Ramos (cell line): ENCODE results near the gene AHNAK.
"Not testable (repeated sequence)": the region's sequence is repeated elsewhere in the genome, so short reads cannot be mapped to it uniquely, and the experiment has no call there.

Experiments
- in situ Hi-C: fragments of 300-500 bp; cut with MboI; formaldehyde crosslinking; loops from one replicate; pipeline ENCODE4 v1.14.3; 2022; ENCODE audit warnings: low sequenced_read_pairs; ENCODE audit not compliant: unreplicated experiment

The AHNAK gene

DNA sequence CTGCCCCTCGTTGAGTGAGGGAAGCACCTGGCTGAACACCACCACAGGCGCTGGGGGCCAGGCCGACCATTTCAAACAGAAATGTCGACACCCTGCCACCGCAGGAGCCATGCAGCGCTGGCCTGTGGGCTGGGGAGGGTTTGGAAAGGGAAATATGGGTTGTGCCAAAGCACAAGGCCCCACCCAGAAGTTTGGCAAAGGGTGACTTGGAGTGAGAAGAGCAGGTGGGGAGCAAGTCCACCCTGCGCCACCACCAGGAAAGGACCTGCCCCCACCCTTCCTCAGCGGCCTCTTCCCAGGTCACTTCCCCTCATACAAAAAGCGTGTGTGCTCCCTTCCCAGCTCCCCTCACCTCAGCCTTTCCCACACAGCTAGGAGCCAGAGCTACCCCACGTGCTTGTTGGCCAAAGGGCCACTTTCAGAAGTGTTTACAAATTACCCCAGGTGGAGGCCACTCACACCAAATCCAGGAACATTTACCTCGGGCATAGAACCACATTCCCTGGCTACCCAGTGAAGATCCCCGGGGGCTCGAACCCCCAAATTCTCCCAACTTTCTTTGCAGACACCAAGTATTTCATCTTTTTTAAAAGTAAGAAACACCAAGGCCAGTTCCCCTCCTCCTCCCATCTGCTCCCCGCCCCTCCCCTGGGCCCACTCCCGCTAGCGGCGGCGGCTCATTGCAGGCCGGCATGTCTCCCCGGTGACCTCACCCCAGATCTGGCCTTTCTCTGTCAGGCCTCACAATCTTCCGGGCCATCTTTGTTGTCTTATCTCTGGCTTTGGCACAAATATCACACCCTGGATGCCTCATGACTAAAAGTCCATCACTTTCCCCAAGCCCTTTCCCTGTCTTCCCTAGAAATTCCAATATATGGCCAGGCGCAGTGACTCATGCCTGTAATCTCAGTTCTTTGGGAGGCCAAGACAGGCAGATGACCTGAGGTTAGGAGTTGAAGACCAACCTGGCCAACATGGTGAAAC, 148.3 kb downstream of the AHNAK start:
- in situ Hi-C loops = loop anchor here (10.0 kb wide), 1 partner anchor 296 kb away; no protein-coding TSS in a partner anchor

DNA sequence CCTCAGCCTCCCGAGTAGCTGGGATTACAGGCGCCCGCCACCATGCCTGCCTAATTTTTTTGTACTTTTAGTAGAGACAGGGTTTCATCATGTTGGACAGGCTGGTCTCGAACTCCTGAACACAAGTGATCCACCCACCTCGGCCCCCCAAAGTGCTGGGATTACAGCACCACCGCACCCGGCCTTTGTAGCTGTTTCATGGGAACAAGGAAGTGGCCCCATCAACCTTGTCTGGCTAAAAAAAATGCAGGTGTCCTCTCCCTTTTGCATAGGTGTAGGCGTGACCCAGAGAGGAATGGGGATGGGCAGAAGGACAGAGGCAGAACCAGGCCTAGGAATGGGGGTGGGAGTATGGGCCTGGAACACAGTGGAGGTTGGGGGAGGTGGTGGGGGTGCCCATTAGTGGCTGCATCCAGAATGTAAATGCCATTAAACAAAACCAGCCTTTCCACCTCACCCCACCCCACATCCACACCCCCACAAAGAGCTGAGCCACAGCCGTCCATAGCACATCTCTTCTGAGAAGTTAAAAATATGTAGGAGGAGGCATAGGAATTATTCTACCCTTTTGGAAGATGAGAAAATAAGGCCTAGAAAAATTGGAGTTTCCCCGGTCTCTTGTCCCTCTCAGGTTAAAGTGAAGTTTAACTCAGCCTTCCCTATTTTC, 150.6 kb downstream of the AHNAK start:
- in situ Hi-C loops = loop anchor here (10.0 kb wide), 1 partner anchor 299 kb away; no protein-coding TSS in a partner anchor

DNA sequence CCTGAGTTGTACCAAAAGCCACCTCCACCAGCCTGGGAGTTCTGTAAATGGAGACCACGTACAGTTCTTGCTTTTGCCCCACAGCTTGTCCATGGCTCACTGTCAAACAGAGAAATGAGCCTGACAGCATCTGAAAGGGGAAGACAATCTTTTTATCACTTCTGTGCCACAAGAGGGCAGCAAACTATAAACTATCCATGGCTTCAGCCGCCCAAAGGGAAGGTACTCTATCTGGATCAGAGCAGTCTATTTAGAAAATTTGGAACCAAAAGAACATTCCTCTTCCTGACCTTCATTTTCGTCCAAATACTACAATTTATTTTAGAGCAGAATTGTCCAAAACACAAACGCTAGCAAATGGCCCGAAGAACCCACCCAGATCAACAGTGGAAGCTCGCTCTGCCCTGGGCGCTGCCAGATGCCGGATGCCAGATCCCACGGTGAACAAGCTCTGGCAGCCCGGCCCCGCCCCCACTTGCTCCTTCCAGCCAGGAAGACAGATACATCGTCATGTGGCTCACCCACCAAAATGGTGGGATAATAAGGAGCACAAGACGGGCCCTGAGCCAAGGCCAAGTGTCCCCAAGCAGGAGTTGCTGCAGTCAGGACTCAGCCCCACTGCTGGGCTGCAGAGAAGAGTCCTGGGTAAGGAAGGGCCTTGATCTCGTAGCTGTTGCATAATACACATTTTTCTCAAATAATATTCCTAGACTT, 151.6 kb downstream of the AHNAK start:
- in situ Hi-C loops = loop anchor here (10.0 kb wide), 1 partner anchor 300 kb away; no protein-coding TSS in a partner anchor

DNA sequence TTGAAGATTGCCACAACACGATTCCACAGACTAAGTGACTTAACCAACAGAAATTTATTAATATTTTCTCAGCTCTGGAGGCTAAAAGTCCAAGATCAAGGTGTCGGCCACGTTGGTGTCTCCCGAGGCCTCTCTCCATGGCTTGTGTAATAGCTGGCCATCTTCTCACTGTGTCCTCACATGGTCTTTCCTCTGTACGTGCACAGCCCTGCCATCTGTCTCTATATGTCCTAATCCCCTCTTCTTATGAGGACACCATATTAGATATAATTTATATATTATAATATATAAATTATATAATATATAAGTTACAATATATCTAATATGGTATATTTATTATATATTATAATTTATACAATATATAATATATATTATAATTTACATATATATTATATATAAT, 152.9 kb downstream of the AHNAK start:
- in situ Hi-C loops = loop anchor here (10.0 kb wide), 1 partner anchor 301 kb away; no protein-coding TSS in a partner anchor

DNA sequence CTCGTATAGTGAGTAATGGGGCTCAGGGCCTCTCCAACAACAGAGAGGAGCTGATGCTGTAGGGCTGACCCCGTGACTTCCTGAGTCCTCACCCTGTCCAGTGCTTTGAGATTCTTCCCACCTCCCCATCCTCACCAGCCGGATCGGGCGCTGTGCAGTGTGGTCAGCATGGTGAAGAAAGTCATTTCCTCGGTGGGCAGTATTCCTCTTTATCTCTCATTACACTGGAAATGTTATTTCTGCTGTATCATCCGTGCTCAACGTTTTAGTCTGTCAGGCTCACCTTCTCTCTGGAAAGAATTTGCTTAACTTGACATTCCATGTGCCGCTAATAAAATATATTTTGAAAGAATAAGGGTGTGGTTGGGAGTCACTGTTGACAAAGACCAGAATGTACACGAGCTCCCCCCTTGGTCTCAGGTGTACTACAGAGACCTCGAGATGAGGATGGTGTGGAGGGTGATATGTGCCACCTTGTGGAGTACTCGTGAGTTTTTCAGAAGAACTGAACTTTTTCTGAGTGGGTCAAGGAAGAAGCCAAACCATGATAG, 153.5 kb downstream of the AHNAK start:
- in situ Hi-C loops = loop anchor here (10.0 kb wide), 1 partner anchor 302 kb away; no protein-coding TSS in a partner anchor

DNA sequence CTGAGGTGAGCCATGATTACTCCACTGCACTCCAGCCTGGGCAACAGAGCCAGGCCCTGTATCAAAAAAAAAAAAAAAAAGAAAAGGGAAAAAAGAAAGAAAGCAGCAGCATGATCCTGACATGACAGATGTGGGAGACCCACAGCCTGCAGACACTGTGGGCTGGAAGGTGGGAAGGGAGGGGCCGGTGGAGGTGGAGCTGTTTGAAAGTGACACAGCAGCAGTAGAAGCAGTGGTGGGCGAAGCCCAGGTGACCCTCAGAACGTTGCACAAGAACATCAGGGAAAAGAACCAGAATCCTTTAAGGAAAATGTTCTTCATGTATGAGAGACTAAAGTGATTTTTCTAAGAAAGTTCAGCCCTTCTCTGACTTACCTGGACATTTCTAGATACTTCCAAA, 154.1 kb downstream of the AHNAK start:
- in situ Hi-C loops = loop anchor here (10.0 kb wide), 1 partner anchor 302 kb away; no protein-coding TSS in a partner anchor

DNA sequence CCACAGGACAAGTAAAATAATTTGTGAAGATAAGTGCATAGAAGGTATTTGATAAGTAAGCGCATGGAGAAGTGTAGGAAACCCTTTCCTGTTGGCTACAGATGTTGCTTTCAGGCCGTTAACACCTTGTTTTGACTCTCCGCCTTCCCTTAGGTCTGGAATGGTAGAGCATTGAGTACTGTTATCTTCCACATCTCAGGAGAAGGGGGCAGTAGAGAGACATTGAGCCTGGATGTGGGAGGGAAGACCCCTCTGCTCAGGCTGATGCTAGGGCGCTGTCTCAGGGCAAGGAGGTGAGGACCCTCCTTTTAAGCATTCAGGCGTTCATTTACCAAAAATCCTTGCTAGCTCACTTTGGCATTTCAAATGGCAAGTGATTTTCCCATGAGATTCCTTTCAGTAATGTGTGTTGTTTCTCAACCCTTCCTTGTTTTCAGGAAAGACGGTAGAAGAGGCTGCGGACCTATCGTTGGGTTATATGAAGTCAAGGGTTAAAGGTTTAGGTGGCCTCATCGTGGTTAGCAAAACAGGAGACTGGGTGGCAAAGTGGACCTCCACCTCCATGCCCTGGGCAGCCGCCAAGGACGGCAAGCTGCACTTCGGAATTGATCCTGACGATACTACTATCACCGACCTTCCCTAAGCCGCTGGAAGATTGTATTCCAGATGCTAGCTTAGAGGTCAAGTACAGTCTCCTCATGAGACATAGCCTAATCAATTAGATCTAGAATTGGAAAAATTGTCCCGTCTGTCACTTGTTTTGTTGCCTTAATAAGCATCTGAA, 154.8 kb downstream of the AHNAK start:
- in situ Hi-C loops = loop anchor here (10.0 kb wide), 1 partner anchor 303 kb away; no protein-coding TSS in a partner anchor

DNA sequence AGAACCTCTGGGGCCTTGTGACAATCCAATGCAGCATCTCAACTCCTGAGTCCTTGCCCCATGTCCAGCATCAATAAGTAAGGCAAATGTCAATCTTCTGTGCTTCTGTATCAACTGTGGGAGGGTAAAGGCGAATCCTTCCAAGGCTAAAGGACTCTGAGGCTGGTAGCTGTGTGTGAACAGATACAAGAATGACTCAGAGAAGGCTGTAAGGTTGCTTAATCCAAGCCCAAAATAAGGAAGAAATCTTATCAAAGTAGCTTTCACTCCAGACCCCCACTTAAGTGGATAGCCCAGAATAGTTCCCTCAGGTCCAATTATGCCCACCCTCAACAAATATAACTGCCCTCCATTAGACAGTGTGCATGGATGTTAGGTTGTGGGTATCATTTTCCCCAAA, 155.9 kb downstream of the AHNAK start:
- in situ Hi-C loops = loop anchor here (10.0 kb wide), 1 partner anchor 304 kb away; no protein-coding TSS in a partner anchor

DNA sequence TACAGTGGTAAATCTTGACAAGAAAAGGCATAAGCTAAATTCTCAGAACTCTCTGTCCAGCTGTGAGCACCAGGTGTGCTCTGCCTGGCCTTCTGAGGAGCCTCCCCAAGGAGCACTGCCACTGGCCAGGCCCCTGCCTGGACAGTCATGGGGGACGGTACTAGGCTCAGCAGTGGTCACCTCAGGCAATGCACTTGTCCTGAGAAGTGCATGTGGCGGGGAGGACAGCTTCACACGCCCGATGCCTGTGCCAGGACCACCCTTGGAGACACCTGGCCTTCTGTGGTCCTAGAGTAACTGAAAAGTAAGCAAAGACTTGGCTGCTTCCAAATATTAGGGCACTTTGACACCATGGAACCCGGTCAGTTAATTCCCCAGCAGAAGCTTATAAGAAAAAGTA, 156.4 kb downstream of the AHNAK start:
- in situ Hi-C loops = loop anchor here (10.0 kb wide), 1 partner anchor 305 kb away; no protein-coding TSS in a partner anchor

DNA sequence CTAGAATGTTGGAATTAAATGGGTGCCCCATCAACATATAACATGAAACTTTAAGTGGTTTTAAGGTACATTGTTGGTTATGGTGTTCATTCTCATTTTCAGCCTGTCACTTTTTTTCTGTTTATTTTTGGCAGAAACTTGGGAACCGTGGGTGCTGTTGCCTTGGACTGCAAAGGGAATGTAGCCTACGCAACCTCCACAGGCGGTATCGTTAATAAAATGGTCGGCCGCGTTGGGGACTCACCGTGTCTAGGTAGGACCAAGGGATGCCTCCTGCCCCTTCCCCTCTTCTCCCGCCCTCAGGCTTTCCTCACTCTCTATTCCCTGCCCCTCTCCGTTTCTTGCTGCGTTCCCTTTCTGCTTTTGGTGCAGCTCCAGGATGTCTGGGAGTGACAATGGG, 157.6 kb downstream of the AHNAK start:
- in situ Hi-C loops = no loop called here

DNA sequence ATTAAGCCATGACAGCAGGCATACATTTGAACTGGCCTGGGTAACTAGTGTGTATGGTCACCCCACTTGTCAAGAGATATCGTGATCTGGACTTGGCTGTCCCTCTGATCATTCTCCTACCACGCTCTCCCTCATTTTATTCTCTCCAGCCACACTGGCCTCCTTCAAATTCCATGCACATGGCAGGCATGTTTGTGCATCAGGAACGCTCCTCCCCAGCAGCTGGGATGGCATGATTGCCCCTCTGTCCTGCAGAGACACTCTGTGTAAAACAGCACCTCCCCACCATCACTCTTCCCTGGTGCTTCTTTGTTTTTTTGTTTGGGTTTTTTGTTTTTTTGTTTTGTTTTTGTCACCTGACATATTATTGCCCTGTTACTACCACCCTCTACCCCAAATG, 159.2 kb downstream of the AHNAK start:
- in situ Hi-C loops = no loop called here

DNA sequence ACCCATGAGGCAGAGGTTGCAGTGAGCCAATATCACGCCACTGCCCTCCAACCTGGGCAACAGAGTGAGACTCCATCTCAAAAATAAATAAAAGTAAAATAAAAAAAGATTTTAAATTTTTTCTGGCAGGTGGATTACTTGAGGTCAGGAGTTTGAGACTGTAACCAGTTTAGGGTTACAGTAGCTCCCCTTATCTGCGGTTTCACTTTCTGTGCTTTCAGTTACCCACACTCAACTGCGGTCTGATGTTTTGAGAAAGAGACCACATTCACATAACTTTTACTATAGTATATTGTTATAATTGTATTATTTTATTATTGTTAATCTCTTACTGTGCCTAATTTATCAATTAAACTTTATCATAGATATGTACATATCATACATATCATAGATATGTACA, 160.5 kb downstream of the AHNAK start:
- in situ Hi-C loops = not testable (repeated sequence)

DNA sequence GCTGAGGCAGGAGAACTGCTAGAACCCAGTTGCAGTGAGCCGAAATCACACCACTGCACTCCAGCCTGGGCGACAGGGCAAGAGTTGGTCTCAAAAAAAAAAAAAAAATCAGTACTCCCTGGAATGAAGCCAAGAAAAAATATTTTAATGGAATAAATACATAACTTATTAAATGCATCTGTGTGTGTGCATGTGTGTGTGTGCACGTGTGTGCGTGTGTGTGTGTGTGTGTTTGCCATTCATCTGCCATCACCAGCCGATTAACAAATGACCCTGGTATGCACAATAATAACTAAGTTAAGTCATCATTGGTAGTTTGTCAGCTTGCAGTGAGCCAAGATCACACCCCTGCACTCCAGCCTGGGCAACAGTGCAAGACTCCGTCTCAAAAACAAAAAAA, 162.8 kb downstream of the AHNAK start:
- in situ Hi-C loops = no loop called here
